Neural crest cell (in vitro differentiated cells): ENCODE results near the gene FNDC11. TPM values are rescaled to one million over a fixed set of nuclear protein-coding genes. Genes with fewer than 3 reads are reported as not detected.
A peak's percentile ranks its signal among the peaks of the same experiment; 100 is the strongest.

Experiments used
- DNase-seq: peaks from one replicate; pipeline ENCODE4 v3.0.0; 2021; ENCODE audit warnings: low read depth, mixed read lengths, low spot score
- H3K27ac Mint-ChIP-seq: one replicate; pipeline ENCODE4 v1.8.0; 2021; ENCODE audit warnings: mild to moderate bottlenecking, mixed read lengths; ENCODE audit not compliant: unreplicated experiment
- H3K27me3 Mint-ChIP-seq: 2 replicates; pipeline ENCODE4 v1.8.0; 2021; ENCODE audit warnings: low read depth, mild to moderate bottlenecking, mixed read lengths
- H3K36me3 Mint-ChIP-seq: 2 replicates; pipeline ENCODE4 v1.8.0; 2021; ENCODE audit warnings: low read depth, mild to moderate bottlenecking, mixed read lengths
- H3K4me1 Mint-ChIP-seq: 2 replicates; pipeline ENCODE4 v1.8.0; 2021; ENCODE audit warnings: mixed read lengths
- H3K4me3 Mint-ChIP-seq: one replicate; pipeline ENCODE4 v1.8.0; 2021; ENCODE audit warnings: mild to moderate bottlenecking, mixed read lengths
- H3K9me3 Mint-ChIP-seq: 2 replicates; pipeline ENCODE4 v1.8.0; 2021; ENCODE audit warnings: mixed read lengths
- total RNA-seq: library from RNA; stranded (reverse); gene quantifications from 2 replicates; pipeline ENCODE4 v1.2.1, GENCODE V29; 2021
- TF ChIP-seq, protein P1 (sequence below): fragments of 200-600 bp; sonication (generic); conservative IDR thresholded peaks from 2 replicates; pipeline ENCODE4 v1.5.0; 2021; ENCODE audit warnings: antibody characterized with exemption, mild to moderate bottlenecking

Gene FNDC11
- total RNA-seq, 1 donor from 2014 or later, result 1.9 TPM

DNA sequence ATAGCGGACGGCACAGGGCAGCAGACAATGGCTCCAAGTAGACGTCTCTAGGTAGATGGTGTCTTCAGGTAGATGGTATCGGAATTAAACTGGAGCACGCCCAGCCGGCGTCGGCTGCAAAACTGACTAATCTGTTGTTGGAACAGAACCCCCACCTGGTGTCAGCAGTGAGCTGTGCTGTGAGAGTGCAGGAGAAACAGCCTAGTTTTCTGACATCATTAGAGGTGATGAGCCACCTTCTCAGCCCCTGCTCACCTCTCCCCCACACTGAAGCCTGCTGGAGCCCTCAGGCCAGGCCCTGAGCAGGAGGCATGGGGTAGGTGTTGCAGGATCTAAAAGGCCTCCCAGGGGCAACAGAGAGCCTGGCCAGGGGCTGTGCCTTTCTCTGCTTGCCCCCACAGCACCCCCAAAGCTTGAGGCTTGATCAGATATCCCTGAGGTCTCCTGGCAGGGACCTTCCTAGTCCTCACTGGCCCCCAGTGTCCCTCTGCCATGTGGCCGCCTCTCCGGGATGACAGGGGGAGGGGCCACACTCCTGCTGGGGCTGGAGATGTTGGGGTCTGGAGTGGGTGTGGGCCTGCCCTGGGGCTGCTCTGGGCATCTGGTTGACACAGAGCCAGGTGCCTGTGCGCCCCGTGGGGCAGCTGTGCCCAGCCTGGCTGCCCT is 27.0 kb downstream of the FNDC11 start:
- peaks cover 12% of the 10 kb centered on the region for H3K4me1 Mint-ChIP-seq
- DNase-seq, result no peak
- no peak overlapping the region for H3K27ac Mint-ChIP-seq
- no peaks in the 10 kb centered on the region for H3K9me3 Mint-ChIP-seq
- H3K27me3 Mint-ChIP-seq, result no peaks in the 10 kb centered on the region
- no peak overlapping the region for H3K4me3 Mint-ChIP-seq
- H3K36me3 Mint-ChIP-seq, result no peaks in the 10 kb centered on the region
- TF ChIP-seq, protein P1, sequence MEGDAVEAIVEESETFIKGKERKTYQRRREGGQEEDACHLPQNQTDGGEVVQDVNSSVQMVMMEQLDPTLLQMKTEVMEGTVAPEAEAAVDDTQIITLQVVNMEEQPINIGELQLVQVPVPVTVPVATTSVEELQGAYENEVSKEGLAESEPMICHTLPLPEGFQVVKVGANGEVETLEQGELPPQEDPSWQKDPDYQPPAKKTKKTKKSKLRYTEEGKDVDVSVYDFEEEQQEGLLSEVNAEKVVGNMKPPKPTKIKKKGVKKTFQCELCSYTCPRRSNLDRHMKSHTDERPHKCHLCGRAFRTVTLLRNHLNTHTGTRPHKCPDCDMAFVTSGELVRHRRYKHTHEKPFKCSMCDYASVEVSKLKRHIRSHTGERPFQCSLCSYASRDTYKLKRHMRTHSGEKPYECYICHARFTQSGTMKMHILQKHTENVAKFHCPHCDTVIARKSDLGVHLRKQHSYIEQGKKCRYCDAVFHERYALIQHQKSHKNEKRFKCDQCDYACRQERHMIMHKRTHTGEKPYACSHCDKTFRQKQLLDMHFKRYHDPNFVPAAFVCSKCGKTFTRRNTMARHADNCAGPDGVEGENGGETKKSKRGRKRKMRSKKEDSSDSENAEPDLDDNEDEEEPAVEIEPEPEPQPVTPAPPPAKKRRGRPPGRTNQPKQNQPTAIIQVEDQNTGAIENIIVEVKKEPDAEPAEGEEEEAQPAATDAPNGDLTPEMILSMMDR, result peak; percentile 46

DNA sequence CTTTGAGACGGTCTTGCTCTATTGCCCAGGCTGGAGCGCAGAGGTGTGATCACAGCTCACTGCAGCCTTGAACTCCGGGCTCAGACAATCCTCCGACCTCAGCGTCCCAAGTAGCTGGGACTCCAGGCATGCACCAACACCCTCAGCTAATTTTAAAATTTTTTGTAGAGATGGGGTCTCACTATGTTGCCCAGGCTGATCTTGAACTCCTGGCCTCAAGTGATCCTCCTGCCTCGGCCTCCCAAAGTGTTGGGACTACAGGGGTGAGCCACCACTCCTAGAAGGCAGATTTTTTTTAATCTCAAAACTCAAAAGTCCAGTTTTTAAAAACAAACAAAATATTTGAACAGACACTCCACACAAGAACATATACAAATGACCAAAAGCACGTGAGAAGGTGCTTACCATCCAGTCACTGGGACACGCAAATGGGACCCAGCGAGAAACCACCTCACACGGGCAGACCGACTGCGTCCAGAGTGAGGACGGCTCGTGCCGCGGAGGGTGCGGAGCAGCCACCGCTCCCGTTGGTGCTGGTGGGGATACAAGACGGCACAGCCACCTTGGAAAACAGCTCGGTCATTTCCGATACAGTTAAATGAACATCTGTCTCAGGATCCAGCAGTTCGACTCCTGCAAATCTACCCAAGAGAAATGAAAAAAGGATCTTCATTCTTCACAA is 28.6 kb downstream of the FNDC11 start:
- no peak for DNase-seq
- no peaks in the 10 kb centered on the region for H3K9me3 Mint-ChIP-seq
- no peak overlapping the region for H3K4me3 Mint-ChIP-seq
- TF ChIP-seq, protein P1, result no peak
- H3K4me1 Mint-ChIP-seq, result peaks cover 12% of the 10 kb centered on the region
- H3K27ac Mint-ChIP-seq, result no peak overlapping the region
- no peaks in the 10 kb centered on the region for H3K36me3 Mint-ChIP-seq
- H3K27me3 Mint-ChIP-seq, result no peaks in the 10 kb centered on the region

DNA sequence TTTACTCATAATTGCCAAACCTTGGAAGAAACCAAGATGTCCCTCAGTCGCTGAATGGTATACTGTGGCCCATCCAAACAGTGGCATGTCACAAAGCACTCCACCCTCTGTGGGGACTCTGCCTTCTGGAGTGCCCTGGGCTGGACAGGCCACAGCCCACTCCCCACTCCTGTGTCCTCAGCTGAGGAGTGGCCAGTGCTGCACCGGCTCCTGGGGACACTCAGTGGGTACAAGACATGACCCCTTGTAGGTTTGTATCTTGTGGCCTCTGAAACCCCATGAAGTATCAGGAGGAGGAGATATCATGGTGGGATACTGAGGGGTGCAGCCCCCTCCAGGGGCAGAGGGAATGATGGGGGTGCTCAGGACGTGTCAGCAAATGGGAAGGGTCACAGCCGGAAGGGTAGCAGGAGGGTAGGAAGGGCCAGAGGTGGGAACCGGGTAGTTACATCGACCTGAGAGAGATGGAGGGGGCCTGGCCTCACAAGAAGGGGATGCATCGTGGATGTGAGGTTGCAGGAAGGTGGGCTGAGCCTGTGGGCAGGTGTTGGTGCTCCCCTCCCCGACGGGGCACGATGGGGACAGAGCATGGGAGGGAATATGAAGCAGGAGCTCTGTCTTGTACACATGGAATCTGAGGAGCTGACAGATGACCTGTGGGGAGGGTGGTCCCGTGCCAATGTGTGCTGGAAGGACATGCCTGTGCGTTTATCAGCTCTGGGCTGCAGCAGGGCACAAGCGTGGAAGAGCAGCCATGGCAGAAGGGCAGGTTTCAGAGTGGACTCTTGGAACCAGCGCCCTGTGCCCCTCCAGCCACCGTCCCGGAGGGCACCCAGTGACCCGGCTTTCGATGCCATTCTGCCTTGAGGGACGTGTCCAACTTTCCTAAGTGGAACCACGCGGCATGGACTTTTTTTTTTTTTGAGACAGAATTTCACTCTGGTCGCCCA is 31.9 kb downstream of the FNDC11 start:
- peaks cover 2% of the 10 kb centered on the region for H3K36me3 Mint-ChIP-seq
- no peak overlapping the region for H3K4me3 Mint-ChIP-seq
- DNase-seq, result no peak
- H3K4me1 Mint-ChIP-seq, result peaks cover 17% of the 10 kb centered on the region
- no peak overlapping the region for H3K27ac Mint-ChIP-seq
- no peaks in the 10 kb centered on the region for H3K27me3 Mint-ChIP-seq
- TF ChIP-seq, protein P1, result no peak
- no peaks in the 10 kb centered on the region for H3K9me3 Mint-ChIP-seq

DNA sequence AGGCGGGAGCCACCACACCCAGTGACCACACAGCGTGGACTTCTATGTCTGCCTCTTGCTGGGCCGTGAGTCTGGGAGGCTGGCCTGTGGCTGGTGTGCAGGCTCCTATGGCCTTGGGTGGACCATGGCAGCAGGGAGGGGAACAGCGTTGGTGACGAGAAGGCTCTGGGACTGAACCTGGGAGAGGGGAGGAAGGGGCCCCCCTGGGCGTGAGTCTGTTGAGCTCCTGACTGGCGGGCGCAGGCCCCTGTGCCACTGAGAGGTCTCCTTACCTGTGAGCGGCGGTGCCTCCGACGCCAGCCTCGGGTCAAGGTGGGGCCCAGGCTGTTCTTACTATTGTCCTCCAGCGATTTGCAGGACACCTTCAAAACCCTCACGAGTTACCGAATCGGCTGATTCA is 32.8 kb downstream of the FNDC11 start:
- peaks cover 17% of the 10 kb centered on the region for H3K4me1 Mint-ChIP-seq
- H3K9me3 Mint-ChIP-seq, result no peaks in the 10 kb centered on the region
- no peak overlapping the region for H3K4me3 Mint-ChIP-seq
- no peak for DNase-seq
- peaks cover 5% of the 10 kb centered on the region for H3K36me3 Mint-ChIP-seq
- no peaks in the 10 kb centered on the region for H3K27me3 Mint-ChIP-seq
- TF ChIP-seq, protein P1, result no peak
- H3K27ac Mint-ChIP-seq, result no peak overlapping the region

DNA sequence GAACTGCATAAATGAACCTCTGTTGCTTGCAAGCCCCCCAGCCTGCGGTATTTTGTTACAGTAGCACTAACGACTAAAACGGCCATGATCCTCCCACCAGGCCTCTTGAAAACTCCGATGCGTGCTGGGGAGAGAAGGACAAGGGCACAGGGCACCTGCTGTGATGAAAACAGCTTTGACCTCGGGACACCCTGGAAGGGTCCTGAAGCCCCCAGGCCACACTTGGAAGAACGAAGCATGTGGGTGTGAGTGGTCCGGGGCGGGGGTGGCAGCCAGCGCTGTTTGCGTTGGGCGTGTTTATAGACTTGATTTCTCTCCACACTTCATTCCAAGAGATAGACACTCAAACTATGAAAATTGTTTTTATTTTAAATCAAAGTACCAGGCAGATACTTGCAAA is 33.3 kb downstream of the FNDC11 start:
- Mint-ChIP-seq H3K36me3 (peaks cover 5% of the 10 kb centered on the region), H3K27me3 (no peaks in the 10 kb centered on the region), H3K27ac (no peak overlapping the region), H3K4me3 (no peak overlapping the region), H3K4me1 (peaks cover 17% of the 10 kb centered on the region), H3K9me3 (no peaks in the 10 kb centered on the region)
- TF ChIP-seq, protein P1, result no peak
- no peak for DNase-seq
